Esophagus muscularis mucosa (tissue), 3 donors: Measurements from ENCODE around the gene NRXN3.

Experiments
- EP300 ChIP-seq: sonication (generic); formaldehyde crosslinking; IDR thresholded peaks from one replicate; pipeline ENCODE4 v1.6.1; 2017; ENCODE audit warnings: antibody characterized with exemption
- TF ChIP-seq, protein P1 (sequence below), 3 experiments: fragments of 200-600 bp in 2 of 3; fragments of 450-650 bp in 1 of 3; sonication (generic) in 2 of 3; IDR thresholded peaks; one replicate each; pipeline ENCODE4 v1.5.1; 2017 to 2019; ENCODE audit warnings: antibody characterized with exemption in 3 of 3, mild to moderate bottlenecking in 2 of 3, moderate library complexity in 1 of 3

- TF ChIP-seq EP300: no peak
- TF ChIP-seq, protein P1, sequence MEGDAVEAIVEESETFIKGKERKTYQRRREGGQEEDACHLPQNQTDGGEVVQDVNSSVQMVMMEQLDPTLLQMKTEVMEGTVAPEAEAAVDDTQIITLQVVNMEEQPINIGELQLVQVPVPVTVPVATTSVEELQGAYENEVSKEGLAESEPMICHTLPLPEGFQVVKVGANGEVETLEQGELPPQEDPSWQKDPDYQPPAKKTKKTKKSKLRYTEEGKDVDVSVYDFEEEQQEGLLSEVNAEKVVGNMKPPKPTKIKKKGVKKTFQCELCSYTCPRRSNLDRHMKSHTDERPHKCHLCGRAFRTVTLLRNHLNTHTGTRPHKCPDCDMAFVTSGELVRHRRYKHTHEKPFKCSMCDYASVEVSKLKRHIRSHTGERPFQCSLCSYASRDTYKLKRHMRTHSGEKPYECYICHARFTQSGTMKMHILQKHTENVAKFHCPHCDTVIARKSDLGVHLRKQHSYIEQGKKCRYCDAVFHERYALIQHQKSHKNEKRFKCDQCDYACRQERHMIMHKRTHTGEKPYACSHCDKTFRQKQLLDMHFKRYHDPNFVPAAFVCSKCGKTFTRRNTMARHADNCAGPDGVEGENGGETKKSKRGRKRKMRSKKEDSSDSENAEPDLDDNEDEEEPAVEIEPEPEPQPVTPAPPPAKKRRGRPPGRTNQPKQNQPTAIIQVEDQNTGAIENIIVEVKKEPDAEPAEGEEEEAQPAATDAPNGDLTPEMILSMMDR (IDR thresholded peaks at IDR 0.05): no peak
Measured at GRCh38 chr14:78310272-78310671, 140.1 kb downstream of the NRXN3 start.
